ENCODE results near the gene CREB5. TPM values are rescaled to one million over a fixed set of nuclear protein-coding genes. Genes with fewer than 3 reads are reported as not detected.

Gene CREB5
- total RNA-seq, 5 donors from 2014 or later (not counting 1 experiment from before 2014, with no cell fraction given), result 0.03 to 0.58 (median 0.23) TPM

DNA sequence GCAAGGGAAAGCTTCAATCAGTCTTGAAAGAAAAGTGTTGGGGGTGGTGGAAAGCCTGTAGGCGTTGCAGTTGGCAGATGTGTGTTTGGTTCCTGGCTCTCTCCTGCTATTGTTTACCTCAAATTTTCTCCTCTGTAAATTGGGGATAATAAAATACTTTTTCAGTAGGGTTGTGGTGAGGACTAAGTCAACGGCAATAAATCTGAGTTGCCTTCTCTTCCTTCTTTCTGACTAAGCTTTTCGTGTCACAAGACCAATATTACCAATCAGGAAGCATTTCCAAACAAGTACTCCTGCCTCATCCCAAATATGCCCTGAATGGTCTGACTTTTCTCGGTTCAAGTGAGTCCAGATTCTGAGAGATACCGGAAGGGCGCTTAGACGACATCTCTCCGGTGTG, 54.0 kb downstream of the CREB5 start:
- H3K27ac Mint-ChIP-seq, result no peak overlapping the region
- CTCF ChIA-PET, result interaction anchor here in 1 of 2 donors (0.6 kb wide), 2 partner anchors 137 to 1345 kb away, joined by 4 read pairs; no protein-coding TSS in a partner anchor

DNA sequence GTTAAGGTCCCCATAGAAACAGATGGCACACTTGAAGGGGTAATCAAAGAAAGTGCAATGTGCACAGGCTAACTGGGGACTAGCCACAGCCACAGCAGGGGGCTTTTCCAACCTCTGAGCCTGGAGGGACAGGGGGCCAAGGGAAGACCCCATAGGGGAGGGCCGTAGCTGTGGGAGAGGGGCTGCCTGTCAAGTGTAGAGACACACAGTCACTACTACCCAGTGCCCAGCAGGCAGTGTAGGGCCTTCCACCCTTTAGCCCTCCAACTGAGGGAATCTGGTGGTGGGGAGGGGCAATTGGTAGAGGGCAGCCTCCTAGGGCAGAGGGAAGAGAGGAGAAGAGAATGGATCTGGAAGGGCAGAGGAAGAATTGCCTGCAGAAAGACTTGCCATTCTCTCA, 54.6 kb downstream of the CREB5 start:
- no peak overlapping the region for H3K4me3 Mint-ChIP-seq
- CTCF ChIA-PET, result no interaction called here
- no peak overlapping the region for H3K27ac Mint-ChIP-seq
- H3K4me1 Mint-ChIP-seq, result no peaks in the 10 kb centered on the region
- no CpG with 5 or more reads among the region's 1 CpG for WGBS (ENCODE audit: insufficient coverage)
- no peaks in the 10 kb centered on the region for H3K9me3 Mint-ChIP-seq
- no peaks in the 10 kb centered on the region for H3K36me3 Mint-ChIP-seq
- H3K27me3 Mint-ChIP-seq, result peaks cover 6 to 19% of the 10 kb centered on the region in 2 donors
- Histone ChIP-seq H3K9me3 (no peaks in the 10 kb centered on the region), H3K4me3 (ENCODE audit: control insufficient read depth in 1 of 2, extremely low read depth in 1 of 2, low read length in 1 of 2) (no peak overlapping the region), H3K4me1 (ENCODE audit: control insufficient read depth in 1 of 2, extremely low read depth in 1 of 2, insufficient read depth in 2 of 2, low read length in 2 of 2) (no peaks in the 10 kb centered on the region), H3K27ac (ENCODE audit: low read length) (no peak overlapping the region), H3K27me3 (replicated peaks in 1 of 2; ENCODE audit: control insufficient read depth in 2 of 2, extremely low read depth in 1 of 2, insufficient read depth in 2 of 2, low read length in 1 of 2) (peaks cover 0 to 11% of the 10 kb centered on the region in 2 experiments), H3K36me3 (ENCODE audit: control insufficient read depth in 2 of 2, extremely low read depth in 1 of 2, insufficient read depth in 1 of 2, low read length in 1 of 2) (no peaks in the 10 kb centered on the region)
- ATAC-seq (replicated peaks in 1 of 4), result no peak
- POLR2A ChIA-PET, result no interaction called here
- DNase-seq, result no peak

More for the DNA sequence above, 54.0 kb downstream of the CREB5 start:
- POLR2A ChIA-PET, result no interaction called here
- Mint-ChIP-seq H3K9me3 (no peaks in the 10 kb centered on the region), H3K4me3 (no peak overlapping the region), H3K4me1 (no peaks in the 10 kb centered on the region), H3K27me3 (peaks cover 6 to 19% of the 10 kb centered on the region in 2 donors), H3K36me3 (no peaks in the 10 kb centered on the region)
- H3K4me3 ChIP-seq (ENCODE audit: control insufficient read depth in 1 of 2, extremely low read depth in 1 of 2, low read length in 1 of 2), result no peak overlapping the region
- H3K27ac ChIP-seq (ENCODE audit: low read length), result no peak overlapping the region
- H3K36me3 ChIP-seq (ENCODE audit: control insufficient read depth in 2 of 2, extremely low read depth in 1 of 2, insufficient read depth in 1 of 2, low read length in 1 of 2), result no peaks in the 10 kb centered on the region
- DNase-seq, result no peak
- WGBS (ENCODE audit: insufficient coverage), result 92% methylated on average over 5 of the region's 8 CpGs
- ATAC-seq (replicated peaks in 1 of 4), result no peak
- H3K9me3 ChIP-seq, result no peaks in the 10 kb centered on the region
- H3K4me1 ChIP-seq (ENCODE audit: control insufficient read depth in 1 of 2, extremely low read depth in 1 of 2, insufficient read depth in 2 of 2, low read length in 2 of 2), result no peaks in the 10 kb centered on the region
- H3K27me3 ChIP-seq (replicated peaks in 1 of 2; ENCODE audit: control insufficient read depth in 2 of 2, extremely low read depth in 1 of 2, insufficient read depth in 2 of 2, low read length in 1 of 2), result peaks cover 0 to 11% of the 10 kb centered on the region in 2 experiments

DNA sequence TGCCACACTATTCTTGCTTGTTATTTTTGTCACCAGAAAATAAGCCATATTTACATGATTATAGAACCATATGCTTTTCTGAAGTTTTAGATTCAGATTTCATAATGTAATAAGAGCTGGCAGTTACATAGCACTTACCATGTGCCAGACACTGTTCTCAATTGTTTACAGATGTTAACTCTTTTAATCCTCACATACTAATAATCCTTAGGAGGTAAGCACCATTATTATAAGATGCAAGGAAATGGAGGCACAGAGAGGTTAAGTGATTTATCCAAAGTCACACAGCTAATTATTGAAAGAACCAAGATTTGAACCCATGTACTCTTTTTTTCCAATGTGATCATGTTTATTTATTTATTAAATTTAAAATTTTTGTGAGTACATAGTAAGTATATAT, 57.2 kb downstream of the CREB5 start:
- H3K36me3 Mint-ChIP-seq, result no peaks in the 10 kb centered on the region
- peaks cover 12 to 24% of the 10 kb centered on the region in 2 donors for H3K27me3 Mint-ChIP-seq
- H3K4me1 Mint-ChIP-seq, result no peaks in the 10 kb centered on the region
- H3K4me3 Mint-ChIP-seq, result no peak overlapping the region
- DNase-seq (no peak), ATAC-seq (replicated peaks in 1 of 4) (no peak)
- no peak overlapping the region for H3K27ac Mint-ChIP-seq
- ChIA-PET CTCF (no interaction called here), POLR2A (no interaction called here)
- Histone ChIP-seq H3K9me3 (no peaks in the 10 kb centered on the region), H3K27ac (ENCODE audit: low read length) (no peak overlapping the region), H3K27me3 (replicated peaks in 1 of 2; ENCODE audit: control insufficient read depth in 2 of 2, extremely low read depth in 1 of 2, insufficient read depth in 2 of 2, low read length in 1 of 2) (peaks cover 0 to 21% of the 10 kb centered on the region in 2 experiments), H3K4me3 (ENCODE audit: control insufficient read depth in 1 of 2, extremely low read depth in 1 of 2, low read length in 1 of 2) (no peak overlapping the region), H3K4me1 (ENCODE audit: control insufficient read depth in 1 of 2, extremely low read depth in 1 of 2, insufficient read depth in 2 of 2, low read length in 2 of 2) (no peaks in the 10 kb centered on the region), H3K36me3 (ENCODE audit: control insufficient read depth in 2 of 2, extremely low read depth in 1 of 2, insufficient read depth in 1 of 2, low read length in 1 of 2) (no peaks in the 10 kb centered on the region)
- no peaks in the 10 kb centered on the region for H3K9me3 Mint-ChIP-seq

DNA sequence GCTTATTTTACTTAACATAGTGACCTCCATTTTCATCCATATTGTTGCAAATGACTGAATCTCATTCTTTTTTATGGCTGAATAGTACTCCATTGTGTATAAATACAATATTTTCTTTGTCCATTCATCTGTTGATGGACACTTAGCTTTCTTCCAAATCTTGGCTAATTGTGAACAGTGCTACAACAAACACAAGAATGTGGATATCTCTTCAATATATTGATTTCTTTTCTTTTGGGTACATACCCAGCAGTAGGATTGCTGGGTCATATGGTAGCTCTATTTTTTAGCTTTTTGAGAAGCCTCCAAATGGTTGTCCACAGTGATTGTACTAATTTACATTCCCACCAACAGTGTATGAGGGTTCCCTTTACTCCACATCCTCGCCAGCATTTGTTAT, 58.0 kb downstream of the CREB5 start:
- peaks cover 0 to 21% of the 10 kb centered on the region in 2 experiments for H3K27me3 ChIP-seq (replicated peaks in 1 of 2; ENCODE audit: control insufficient read depth in 2 of 2, extremely low read depth in 1 of 2, insufficient read depth in 2 of 2, low read length in 1 of 2)
- no peak for DNase-seq
- no peak for ATAC-seq (replicated peaks in 1 of 4)
- H3K4me3 Mint-ChIP-seq, result no peak overlapping the region
- no peak overlapping the region for H3K4me3 ChIP-seq (ENCODE audit: control insufficient read depth in 1 of 2, extremely low read depth in 1 of 2, low read length in 1 of 2)
- no CpG with 5 or more reads among the region's 1 CpG for WGBS (ENCODE audit: insufficient coverage)
- peaks cover 12 to 24% of the 10 kb centered on the region in 2 donors for H3K27me3 Mint-ChIP-seq
- H3K4me1 Mint-ChIP-seq, result no peaks in the 10 kb centered on the region
- no peaks in the 10 kb centered on the region for H3K9me3 Mint-ChIP-seq
- H3K4me1 ChIP-seq (ENCODE audit: control insufficient read depth in 1 of 2, extremely low read depth in 1 of 2, insufficient read depth in 2 of 2, low read length in 2 of 2), result no peaks in the 10 kb centered on the region
- CTCF ChIA-PET, result no interaction called here
- H3K36me3 ChIP-seq (ENCODE audit: control insufficient read depth in 2 of 2, extremely low read depth in 1 of 2, insufficient read depth in 1 of 2, low read length in 1 of 2), result no peaks in the 10 kb centered on the region
- no peaks in the 10 kb centered on the region for H3K9me3 ChIP-seq
- no peaks in the 10 kb centered on the region for H3K36me3 Mint-ChIP-seq
- POLR2A ChIA-PET, result no interaction called here
- no peak overlapping the region for H3K27ac Mint-ChIP-seq
- H3K27ac ChIP-seq (ENCODE audit: low read length), result no peak overlapping the region

DNA sequence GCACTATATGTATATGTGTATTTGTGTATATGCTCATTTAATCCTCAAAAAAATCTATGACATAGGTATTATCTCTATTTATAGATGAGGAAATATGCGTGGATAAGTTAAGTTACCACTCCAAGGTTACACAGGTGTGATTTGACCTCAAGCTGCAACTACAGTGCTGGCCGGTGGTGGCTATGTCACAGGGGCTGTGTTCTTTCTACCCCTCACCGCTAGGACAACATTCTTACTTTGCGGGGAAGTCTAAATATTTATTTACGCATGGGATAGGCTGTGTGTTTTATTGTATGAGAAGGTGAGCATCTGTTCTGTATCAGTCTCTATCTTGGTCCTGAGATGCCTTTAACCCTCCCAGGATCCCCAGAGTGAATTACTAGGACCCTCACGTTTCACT, 60.0 kb downstream of the CREB5 start:
- Histone ChIP-seq H3K27ac (ENCODE audit: low read length) (no peak overlapping the region), H3K9me3 (no peaks in the 10 kb centered on the region), H3K36me3 (ENCODE audit: control insufficient read depth in 2 of 2, extremely low read depth in 1 of 2, insufficient read depth in 1 of 2, low read length in 1 of 2) (no peaks in the 10 kb centered on the region), H3K4me3 (ENCODE audit: control insufficient read depth in 1 of 2, extremely low read depth in 1 of 2, low read length in 1 of 2) (no peak overlapping the region), H3K27me3 (replicated peaks in 1 of 2; ENCODE audit: control insufficient read depth in 2 of 2, extremely low read depth in 1 of 2, insufficient read depth in 2 of 2, low read length in 1 of 2) (peaks cover 0 to 19% of the 10 kb centered on the region in 2 experiments), H3K4me1 (ENCODE audit: control insufficient read depth in 1 of 2, extremely low read depth in 1 of 2, insufficient read depth in 2 of 2, low read length in 2 of 2) (no peaks in the 10 kb centered on the region)
- no peak for ATAC-seq (replicated peaks in 1 of 4)
- no peak for DNase-seq
- H3K36me3 Mint-ChIP-seq, result no peaks in the 10 kb centered on the region
- H3K4me3 Mint-ChIP-seq, result no peak overlapping the region
- ChIA-PET POLR2A (interaction anchor here in 1 of 2 donors (0.7 kb wide), 1 partner anchor 170 kb away, joined by 3 read pairs; no protein-coding TSS in a partner anchor), CTCF (no interaction called here)
- WGBS (ENCODE audit: insufficient coverage), result 79% methylated on average over 2 of the region's 6 CpGs
- H3K27me3 Mint-ChIP-seq, result peaks cover 11 to 25% of the 10 kb centered on the region in 2 donors
- no peaks in the 10 kb centered on the region for H3K9me3 Mint-ChIP-seq
- no peaks in the 10 kb centered on the region for H3K4me1 Mint-ChIP-seq
- no peak overlapping the region for H3K27ac Mint-ChIP-seq

DNA sequence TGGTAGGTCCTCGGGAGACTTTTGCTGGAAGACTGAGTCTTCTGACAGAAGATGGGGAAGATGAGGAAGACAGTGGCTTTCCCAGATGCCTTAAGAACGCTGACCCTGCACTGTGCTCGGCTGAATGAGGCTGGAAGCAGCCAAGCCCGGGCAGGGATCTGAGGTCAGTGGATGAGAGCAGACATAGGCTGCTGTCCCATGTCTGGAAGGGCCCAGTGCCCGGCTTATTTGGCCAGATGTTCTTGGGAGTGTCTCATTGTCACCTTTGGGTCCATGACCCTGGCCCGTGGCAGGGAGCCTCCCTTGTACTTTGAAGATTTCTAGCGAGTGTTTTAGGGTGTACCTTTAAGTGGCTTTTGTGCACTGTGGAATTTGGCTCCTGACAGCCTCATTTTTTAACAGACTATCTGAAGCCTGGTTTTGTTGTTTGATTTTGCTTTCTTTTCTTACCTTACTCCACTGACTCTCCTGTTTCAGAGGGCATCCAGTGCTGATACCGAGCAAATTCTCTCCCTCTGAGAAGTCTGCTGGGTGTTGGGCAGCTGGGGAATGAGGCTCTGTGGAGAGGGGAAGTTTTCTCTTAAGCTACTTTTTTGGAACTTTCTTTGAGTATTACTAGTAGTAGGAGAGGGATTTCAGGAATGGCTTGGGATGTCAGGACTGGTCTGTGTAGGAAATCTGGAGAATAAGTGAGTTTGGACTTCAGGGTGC, 61.4 kb downstream of the CREB5 start:
- POLR2A ChIA-PET, result no interaction called here
- CTCF ChIA-PET, result no interaction called here
- Mint-ChIP-seq H3K27ac (no peak overlapping the region), H3K4me3 (no peak overlapping the region), H3K36me3 (no peaks in the 10 kb centered on the region), H3K4me1 (no peaks in the 10 kb centered on the region), H3K27me3 (peaks cover 14 to 25% of the 10 kb centered on the region in 2 donors), H3K9me3 (no peaks in the 10 kb centered on the region)
- H3K27me3 ChIP-seq (replicated peaks in 1 of 2; ENCODE audit: control insufficient read depth in 2 of 2, extremely low read depth in 1 of 2, insufficient read depth in 2 of 2, low read length in 1 of 2), result peaks cover 0 to 13% of the 10 kb centered on the region in 2 experiments
- no peaks in the 10 kb centered on the region for H3K9me3 ChIP-seq
- H3K4me1 ChIP-seq (ENCODE audit: control insufficient read depth in 1 of 2, extremely low read depth in 1 of 2, insufficient read depth in 2 of 2, low read length in 2 of 2), result no peaks in the 10 kb centered on the region
- no peak overlapping the region for H3K27ac ChIP-seq (ENCODE audit: low read length)
- no peaks in the 10 kb centered on the region for H3K36me3 ChIP-seq (ENCODE audit: control insufficient read depth in 2 of 2, extremely low read depth in 1 of 2, insufficient read depth in 1 of 2, low read length in 1 of 2)
- no peak for ATAC-seq (replicated peaks in 1 of 4)
- no peak for DNase-seq
- 84% methylated on average over 5 of the region's 8 CpGs for WGBS (ENCODE audit: insufficient coverage)
- no peak overlapping the region for H3K4me3 ChIP-seq (ENCODE audit: control insufficient read depth in 1 of 2, extremely low read depth in 1 of 2, low read length in 1 of 2)

Data from T-cell (primary cell).